IPS DF 4.7 (cell line): ENCODE results near the gene NR6A1.

Source experiments
- DNase-seq: peaks from one replicate; pipeline ENCODE4 v3.0.0-alpha.2; 2013; ENCODE audit warnings: low spot score; ENCODE audit errors: extremely low read depth

Gene NR6A1

DNA sequence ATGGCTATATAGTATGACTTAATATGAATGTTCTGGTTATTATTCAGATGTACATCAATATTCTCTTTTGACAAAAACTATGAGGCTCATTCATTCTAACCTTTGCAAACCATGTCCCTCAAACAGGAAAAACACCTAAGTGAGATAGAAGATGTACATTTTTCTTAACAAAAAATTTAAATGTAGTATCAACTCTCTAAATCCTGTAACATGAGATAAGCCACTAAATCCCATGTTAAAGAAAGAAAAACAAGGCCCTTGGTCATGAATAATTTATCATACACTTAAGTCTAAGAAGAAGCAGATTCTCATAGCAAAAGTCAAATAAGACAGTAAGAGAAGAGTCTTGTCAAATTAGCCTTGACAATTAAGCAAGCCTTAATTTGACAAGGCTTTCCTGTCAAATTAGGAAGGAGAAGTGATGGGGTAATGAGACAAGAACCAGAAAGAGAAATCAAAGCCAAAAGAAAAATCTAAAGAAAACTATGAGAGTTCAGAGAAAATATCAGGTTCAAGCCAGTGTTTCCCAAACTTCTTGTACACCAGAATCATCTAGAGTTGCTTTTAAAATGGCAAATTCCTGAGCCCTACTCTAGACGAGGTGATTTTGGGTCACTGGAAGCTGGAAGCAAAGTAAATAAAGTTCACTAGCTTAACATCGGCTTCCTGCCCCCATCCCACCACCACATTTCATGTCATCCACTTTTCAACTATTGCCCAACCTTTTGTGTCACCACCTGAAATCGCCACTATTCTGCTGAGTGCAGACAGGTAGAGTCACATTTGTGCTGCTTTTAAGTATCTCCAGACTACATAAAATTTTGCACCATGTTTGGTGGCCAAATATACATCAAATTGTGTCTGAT, 76.5 kb downstream of the NR6A1 start:
- no peak for DNase-seq

- DNase-seq = no peak
These were observed 77.7 kb downstream of the NR6A1 start for GRCh38 chr9:124693403-124693802.

DNA sequence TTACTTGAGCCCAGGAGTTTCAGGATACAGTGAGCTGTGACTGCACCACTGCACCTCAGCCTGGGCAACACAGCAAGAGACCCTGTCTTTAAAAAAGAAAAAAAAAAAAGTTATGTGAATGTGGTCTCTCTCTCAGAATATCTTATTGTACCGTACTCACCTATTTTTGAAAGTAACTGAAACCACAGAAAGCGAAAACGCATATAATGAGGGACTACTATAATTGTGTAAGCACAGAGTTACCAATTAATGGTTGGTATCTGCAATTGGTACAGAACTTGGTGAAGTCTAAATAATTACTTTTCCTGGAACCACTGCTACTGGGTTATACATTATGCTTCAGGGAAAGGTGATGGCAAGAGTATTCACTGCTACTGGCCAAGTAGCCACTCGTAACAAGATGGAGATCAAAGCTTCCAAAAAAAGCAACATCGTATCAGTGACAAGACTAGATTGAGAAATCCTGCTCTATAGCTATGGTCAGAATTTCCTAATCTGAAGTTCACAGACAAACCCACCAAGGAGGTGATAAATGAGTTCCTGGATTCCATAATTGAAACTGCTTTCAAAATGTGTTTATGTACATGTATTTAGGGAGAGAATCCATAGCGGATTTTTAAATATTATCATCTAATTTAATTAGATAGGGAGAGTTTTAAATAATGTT, 82.7 kb downstream of the NR6A1 start:
- no peak for DNase-seq

DNA sequence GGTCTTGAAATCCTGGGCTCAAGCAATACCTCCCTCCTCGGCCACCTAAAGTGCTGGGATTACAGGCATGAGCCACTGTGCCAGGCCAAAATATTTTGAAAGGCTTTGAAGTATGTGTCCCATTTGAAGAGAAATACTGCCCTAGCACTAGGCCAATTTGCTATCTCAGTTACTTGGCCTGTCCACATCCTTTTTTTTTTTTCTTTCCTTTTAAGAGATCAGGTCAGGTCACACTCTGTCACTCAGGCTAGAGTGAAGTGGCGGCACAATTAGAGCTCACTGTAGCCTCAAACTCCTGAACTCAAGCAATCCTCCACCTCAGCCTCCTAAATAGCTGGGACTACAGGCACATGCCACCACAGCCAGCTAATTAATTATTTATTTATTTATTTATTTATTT, 84.2 kb downstream of the NR6A1 start:
- DNase-seq = no peak

DNA sequence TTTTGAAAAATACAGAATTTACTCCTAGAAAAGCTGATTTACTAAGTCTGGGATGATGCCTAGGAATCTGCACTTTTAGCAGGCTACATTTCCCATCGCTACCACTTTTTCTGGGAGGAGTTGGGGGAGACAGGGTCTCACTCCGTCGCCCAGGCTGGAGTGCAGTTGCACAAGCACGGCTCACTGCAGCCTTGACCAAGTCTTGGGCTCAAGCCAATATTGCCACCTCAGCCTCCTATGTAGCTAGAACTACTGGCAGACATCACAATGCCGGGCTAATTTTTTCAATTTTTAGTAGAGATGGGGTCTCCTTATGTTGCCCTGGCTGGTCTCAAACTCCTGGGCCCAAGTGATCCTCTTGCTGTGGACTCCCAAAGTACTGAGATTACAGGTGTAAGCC, 85.9 kb downstream of the NR6A1 start:
- DNase-seq = no peak

DNA sequence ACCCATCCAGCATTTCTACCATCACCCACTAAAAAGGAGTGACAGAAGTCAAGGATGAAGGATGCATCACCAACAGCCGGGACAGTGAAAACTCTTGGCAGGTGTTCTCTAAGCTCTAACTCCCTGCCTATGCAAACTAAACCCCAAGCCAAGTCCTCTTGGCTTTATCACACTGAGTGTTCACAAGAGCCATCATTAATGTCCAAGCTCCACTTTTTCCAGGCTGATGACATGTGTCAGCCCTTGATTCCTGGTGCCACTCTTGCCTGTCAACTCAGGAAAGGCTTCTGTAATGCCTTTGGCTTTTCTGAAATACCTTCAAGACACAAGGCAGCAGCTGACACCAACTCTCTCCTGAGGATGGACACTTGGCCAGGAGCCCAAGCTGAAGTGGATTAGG, 86.9 kb downstream of the NR6A1 start:
- no peak for DNase-seq

DNA sequence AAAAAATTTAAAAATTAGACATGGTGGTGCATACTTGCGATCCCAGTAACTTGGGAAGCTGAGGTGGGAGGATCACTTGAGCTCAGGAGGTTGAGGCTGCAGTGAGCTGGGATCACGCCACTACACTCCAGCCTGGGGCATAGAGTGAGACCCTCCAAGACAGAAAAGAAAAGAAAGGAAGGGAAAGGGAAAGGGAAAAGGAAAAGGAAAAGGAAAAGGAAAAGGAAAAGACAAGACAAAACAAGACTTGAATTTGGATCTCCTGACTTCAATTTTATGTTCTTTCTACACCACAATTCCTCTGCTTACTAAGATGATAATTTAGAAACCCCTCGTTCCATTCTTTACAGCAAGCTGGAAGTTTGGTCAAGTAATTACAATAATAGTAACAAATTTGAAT, 88.1 kb downstream of the NR6A1 start:
- no peak for DNase-seq

GRCh38 chr9:124680714-124681390, 90.3 kb downstream of the NR6A1 start:
- DNase-seq = no peak

DNA sequence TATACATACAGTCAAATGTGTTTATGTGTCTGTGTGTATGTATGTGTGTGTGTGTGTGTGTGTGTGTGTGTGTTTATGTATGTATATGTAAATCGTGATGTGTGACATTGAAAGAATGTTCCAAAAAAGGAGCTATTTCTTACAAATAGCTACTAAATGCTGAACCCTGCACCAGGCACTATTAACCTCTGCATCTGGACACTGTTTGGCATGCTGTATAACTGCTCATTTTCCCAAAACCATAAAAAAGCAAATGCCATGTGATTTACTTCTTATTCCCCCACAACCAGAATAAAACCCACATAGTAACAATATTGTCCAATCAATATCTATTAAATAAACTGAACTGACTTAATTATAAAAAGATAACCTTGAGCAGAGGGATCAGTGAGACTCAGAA, 91.1 kb downstream of the NR6A1 start:
- no peak for DNase-seq

DNA sequence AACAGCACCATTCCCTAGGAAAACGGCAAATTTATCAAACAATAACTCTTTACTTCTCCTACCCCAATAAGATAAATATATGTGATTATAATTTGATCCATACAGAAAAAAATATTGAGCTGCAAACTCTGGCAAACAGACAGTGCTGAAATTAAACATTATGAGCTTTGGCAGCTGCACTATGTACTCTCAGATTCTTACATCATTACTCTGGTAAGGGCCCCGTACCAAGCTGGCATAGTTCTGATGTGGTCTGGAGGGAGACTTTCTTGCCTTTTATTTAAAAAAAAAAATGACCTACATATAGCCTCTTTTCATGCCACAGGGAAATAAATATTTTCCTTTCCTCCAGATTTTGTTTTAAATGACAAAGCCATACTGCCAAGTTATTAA, 95.0 kb downstream of the NR6A1 start:
- DNase-seq = no peak

- no peak for DNase-seq
These were observed 95.6 kb downstream of the NR6A1 start for GRCh38 chr9:124675261-124676158.

GRCh38 chr9:124674651-124675050, 96.5 kb downstream of the NR6A1 start:
- DNase-seq = no peak

- no peak for DNase-seq
These were observed 98.0 kb downstream of the NR6A1 start for GRCh38 chr9:124673063-124673462.

GRCh38 chr9:124671861-124672260, 99.2 kb downstream of the NR6A1 start:
- no peak for DNase-seq

DNA sequence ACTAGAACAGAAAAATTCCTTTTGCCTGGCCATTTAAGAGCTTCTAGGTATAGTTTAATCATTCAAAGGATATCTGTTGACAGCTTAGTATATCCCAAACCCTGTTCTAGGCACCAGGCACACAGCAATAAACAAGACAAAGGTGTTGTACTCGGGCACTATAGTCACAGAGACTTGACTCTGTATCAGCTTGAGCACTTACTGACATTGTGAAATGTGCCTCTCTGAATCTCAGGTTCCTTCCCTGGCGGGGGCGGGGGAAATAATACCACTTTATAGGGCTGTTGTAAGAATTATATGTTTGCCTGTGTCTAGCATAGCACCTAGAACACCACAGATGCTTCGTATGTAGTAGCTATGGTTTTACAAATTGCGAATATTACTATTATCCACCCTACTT, 104.5 kb downstream of the NR6A1 start:
- no peak for DNase-seq

- DNase-seq = no peak
These were observed 105.6 kb downstream of the NR6A1 start for GRCh38 chr9:124665391-124666058.

DNA sequence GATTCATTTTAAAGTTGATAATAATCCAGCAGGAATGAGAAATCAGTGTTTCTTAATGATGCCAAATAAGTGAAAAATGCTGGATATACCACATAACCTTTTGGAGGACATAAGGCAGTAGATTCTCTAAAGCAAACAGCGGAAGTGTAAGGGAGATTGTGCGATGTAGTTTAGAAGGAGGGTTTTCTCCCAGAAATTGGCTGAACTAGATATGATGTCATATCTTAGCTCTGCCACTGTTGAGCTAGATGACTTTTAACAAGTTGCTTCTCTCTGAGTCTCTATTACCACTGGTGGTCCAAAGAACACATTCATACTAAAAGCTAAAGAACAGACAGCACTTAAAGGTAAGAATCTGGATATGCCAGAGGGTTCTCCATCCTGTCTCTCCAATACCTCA, 107.0 kb downstream of the NR6A1 start:
- DNase-seq = no peak

DNA sequence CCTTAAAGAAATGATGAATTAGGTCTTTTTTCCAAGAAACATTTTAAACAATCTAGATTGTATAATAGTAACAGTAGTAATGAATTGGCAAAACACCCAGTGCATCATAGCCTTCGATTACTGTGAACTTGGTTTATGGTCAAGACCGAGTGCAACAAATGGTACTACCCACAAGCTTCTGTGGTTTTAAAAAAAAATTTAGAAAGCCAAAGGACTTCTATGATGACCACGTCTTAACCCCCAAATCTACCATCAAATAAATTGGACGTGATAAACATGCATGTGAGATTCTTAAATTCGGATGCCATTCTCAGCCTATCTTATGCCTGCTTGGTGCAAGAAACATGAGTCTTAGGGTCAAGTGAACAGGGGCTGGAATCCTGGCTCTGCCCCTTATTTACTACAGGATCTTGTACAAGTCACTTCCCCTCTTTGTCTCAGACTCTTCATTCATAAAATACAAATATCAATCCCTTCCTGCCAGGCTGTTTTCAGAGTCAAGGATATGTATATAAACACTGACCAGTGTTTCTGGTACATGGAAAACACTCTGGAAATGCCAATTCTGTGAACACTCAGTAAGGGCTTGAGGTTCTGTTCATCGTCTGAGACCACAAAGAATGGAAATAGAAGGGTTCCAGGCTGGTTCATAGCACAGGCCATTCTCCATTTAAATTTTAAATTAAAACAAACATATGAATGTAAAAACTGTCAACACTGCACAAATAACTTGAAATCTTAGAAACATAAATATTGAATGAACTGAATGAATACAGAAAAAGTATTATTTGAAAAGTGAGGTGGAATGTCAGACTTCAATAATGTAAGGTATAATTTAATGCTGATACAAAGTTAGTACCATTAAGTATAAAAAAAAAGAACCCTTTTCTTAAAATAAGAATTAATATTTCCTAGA, 107.8 kb downstream of the NR6A1 start:
- DNase-seq = no peak

- DNase-seq = no peak
These were observed 108.5 kb downstream of the NR6A1 start for GRCh38 chr9:124662561-124662960.

- DNase-seq = no peak
These were observed 109.8 kb downstream of the NR6A1 start for GRCh38 chr9:124661271-124661670.
